Bone marrow (tissue), 2 donors: ENCODE data around the gene CUX1.
A peak's percentile ranks its signal among the peaks of the same experiment; 100 is the strongest.

Source experiments
- DNase-seq, 2 donors: peaks; one replicate each; lab custom pipeline; 2025; lab: John Stamatoyannopoulos, UW

The CUX1 gene

DNA sequence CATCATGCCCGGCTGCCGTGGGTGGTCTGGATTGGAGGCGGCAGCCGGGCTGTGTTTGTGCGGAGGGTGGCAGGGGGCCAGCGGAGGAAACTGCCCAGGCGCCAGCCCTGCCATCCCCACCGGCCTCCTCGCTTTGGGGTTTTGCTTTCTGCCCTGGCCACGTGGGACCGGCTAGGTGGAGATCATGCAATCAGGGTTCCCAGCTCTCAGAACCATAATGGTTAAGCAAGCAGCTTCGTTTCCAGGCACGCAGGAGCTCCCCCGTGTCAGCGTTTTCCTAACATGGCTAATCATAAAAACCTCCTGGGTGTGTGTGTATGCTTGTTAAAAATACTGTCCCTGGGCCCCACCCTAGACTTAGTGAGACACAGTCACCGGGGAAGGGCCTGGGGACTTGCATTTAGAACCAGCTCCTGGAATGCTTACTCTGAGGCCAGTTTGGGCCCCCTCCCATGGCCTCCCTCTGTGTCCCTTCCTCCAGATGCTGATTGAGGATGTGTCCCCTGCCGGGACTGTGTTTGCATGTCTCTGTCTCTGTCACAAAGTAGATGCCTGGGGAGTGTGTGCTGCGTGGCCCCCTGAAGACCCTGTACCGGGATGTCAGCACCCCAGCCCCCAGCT lies 119.3 kb downstream of the CUX1 start:
- no peak for DNase-seq

DNA sequence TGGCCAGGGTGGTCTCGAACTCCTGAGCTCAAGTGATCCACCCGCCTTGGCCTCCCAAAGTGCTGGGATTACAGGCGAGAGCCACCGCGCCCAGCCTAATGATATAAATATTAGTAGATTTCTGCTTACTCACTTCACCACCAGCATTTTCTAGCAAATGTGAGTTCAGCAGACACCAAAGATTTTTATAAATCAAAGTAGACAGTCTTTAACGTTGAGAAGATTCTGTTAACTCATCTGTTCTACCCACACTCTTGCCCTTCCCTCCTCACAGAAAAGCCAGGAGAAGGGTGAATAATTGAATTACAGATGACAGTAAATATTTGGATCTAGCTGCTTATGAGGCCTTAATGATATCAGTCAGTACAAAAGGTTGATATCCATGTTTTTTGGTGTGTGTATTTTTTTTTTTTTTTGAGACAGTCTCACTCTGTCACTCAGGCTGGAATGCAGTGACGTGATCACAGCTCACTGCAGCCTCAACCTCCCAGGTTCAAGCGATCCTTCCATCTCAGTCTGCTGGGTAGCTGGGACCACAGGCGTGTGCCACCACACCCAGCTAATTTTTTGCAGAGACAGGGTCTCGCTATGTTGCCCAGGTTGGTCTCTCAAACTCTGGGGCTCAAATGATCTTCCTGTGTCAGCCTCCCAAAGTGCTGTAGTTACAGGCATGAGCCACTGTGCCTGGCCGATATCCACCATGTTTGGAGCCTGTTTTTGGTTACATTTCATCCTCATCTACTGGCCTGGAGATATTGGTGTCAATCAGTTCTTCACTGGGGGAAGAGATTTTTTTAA lies 120.5 kb downstream of the CUX1 start:
- no peak for DNase-seq

DNA sequence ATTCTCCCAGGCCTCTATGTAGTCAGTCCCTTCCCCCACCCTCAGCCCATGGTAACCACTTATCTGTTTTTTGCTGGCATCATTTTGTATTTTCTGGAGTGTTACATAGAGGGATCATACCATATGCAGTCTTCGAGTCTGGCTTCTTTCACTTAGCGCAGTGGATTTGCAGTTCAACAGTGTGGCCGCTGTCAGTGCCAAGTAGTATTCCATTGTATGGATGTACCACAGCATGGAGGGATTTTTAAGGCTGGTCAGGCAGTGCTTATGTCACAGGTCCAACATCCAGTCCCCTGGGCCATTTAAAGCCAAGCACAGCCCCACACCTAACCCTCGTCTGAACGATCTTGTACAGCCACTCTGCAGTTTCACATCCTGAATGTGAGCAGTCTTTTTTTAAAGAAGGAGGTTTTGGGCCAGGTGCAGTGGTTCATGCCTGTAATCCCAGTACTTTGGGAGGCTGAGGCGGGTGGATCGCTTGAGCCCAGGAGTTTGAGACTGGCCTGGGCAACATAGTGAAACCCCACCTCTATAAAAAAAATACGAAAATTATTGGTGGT lies 121.8 kb downstream of the CUX1 start:
- DNase-seq: no peak

DNA sequence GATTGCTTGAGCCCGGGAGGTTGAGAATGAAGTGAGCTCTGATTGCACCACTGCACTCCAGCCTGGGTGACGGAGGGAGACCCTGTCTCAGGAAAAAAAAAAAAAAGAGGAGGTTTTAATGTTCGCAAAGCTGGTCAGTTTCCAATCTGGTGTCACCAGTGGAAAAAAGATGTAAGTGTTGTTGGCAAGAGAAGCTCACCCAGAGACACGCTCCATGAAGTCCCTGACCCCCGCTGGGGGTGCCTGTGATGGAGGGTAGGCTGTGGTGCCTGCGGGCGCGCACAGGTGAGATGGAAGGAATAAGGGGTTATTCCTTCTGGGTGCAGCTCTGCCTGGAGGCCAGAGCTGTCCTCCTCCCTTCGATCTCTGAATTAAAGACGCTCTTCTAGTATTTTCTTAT lies 122.7 kb downstream of the CUX1 start:
- no peak for DNase-seq

DNA sequence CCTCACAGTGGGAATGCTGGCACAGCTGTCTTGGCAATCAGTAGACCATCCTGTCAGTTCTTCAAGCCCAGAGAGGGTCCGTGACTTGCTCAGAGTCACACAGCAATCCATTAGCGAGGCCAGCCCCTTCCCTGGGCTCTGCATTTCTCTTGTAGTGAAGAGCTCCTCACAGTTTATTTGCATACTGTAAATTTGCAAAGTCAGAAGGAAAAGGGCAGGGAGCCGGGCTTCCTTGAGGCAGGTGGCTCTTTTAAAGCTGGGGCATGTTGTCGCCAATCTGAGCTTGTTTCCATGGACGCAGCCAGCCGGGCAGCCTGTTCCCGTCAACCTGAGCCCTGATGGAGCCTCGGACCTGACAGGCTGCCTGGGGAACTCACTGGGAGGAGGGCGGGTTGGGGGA lies 123.4 kb downstream of the CUX1 start:
- DNase-seq: no peak

DNA sequence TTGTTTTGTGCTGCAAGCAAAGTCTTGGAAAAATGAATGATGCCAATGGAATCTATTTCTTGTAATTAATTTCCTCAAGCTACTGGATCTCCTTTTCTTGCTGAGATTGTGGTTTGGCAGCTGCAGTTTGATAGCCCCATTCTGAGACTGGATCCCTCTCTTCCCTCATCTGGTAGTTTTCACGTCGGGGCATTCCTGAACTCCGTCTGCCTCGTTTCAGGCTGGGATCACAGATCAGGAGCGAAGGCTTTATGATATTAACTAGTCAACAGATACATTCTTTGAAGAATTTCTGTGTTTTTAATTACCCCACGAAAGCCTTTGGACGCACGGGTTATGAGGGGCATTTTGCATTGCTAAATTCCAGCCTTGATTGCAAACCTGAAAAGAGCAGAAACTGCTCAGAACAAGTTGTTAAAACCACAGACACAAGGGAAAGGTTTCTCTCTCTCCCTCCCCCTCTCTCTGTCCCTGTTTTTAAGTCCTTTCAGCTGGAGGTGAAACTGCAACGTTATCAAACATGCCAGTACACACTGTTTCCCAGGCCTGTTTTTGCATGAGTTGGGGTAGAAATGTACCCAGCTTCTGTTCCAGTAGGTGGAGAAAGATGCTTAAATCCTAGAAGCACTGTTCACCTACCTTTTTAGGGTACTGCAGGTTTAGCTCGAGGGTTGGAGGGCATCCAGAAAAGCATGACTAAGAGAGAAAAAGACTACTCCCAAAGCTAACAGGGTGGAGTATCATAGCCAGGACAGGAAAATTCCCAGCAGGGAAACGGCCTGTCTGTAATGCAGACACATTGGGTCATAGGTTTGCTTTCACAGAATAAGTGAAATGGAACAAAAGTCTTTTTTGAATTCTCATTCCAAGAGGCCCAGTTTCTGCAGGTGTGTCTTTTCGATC lies 124.3 kb downstream of the CUX1 start:
- DNase-seq: no peak

DNA sequence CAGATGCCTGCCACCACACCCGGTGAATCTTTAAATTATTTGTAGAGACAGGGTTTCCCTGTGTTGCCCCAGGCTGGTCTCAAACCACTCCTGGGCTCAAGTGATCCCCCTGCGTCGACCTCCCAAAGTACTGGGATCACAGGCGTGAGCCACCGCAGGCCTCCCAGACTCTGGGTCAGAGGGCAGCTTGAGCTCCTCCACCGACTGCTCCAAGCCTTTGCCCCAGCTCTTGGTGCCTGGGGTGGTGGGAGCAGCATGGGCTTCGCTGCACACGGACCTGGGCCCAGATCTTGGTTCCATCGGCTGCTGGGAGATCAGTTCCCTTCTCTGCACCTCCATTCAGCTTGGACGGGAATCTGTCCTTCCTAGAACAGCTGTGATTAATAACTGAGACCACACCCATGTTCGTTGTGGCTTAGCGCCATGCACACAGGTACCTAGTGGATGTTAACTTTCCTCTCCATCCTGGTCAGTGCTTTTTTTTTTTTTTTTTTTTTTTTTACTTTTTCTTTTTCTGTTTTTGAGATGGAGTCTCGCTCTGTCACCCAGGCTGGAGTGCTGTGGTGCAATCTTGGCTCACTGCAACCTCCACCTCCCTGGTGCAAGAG lies 125.3 kb downstream of the CUX1 start:
- no peak for DNase-seq

DNA sequence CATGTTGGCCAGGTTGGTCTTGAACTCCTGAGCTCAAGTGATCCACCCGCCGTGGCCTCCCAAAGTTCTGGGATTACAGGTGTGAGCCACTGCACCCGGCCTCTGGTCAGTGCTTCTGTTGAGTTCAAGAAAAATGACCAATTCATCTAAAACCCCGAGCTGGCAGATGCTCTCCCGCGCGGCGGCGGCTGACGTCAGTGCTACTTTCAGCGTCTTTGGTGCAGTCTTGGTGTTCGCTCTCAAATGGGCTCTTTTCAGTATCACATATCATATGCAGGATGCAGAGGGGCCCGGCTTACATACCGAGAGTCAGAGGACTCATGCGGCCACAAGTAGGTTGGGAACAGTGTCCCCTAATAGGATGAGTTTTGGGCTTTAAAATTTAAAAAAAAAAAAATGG lies 125.9 kb downstream of the CUX1 start:
- DNase-seq: no peak

DNA sequence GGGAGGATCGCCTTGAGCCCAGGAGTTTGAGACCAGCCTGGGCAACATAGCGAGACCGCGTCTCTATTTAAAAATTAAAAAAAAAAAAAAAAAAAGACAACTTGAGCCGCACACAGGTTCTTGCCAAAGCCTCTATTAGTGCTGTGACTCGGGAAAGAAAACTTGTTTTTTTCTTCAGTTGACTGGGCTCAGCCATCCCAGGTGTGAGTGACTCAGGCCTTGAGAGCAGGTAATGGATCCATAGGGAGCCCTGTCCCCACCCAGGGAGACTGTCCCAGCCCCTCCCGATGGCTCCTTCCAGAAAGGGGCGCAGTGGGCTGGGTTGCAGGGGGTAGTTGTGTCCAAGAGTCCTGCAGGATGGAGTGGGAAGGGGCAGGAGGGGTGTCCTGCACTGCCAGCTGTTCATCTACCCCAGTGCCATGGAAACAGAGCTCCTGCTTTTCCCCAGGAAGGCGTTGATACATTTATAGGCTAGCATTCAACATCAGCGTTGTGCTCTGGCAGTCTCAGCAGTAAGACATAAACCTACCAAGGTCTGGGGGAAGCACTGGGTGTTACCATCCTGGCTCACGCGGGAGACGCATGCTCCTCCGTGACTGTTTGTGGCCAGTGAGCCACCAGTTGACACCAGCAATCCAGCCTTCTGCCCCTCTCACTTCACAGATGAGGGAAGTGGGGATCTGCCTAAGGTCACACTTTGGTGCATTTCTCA lies 126.6 kb downstream of the CUX1 start:
- DNase-seq: no peak

DNA sequence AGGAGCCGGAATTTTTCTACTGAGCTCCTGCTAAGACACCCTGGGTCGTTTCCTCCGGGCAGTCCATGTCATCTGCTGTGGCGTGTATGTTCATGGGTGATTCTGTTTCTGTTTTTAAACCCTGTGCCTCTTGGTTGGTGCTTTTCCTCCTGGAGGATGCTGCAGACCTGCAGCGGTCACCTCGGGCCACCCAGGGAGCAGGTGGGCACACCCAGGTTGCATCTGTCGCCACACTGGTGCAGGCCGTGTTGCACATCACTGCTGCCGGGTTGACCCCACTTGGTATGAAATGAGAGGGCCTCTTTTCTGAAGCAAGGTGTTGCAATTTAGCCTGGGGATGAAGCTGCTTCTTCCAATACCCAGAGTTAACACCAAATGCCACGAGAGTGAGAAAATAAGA lies 127.2 kb downstream of the CUX1 start:
- no peak for DNase-seq

DNA sequence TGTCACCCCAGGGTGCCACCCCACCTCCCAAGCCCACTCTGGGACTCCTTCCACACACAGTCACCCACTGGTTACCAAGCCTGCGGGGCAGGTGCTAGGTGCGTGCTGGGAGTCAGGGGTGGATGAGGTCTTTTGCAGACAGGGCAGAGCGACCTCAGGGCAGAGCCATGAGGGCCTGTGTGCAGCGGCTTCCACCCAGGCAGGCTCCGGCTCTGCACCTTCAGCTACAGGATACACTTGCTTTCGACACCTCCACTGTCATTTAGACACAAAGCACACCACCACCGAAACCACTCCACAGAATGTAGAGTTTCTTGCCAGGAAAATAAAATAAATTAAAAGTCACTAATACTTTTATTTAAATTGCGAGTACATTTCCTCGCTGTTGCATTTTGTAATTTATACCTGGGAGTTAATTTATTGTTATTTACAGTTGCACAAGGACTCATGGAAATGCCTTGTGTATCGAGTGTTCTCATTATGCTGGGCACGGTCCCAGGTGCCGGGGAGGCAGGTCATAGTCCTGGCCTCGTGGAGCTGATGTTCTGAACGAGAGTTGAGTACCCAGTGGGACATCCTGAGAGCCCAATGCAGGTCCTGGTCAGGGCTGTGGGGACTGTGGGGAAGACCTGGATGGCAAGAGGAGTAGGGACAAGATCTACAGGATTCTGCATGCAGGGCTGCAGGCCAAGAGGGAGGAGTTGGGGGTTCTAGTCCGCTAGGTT lies 127.8 kb downstream of the CUX1 start:
- no peak for DNase-seq

DNA sequence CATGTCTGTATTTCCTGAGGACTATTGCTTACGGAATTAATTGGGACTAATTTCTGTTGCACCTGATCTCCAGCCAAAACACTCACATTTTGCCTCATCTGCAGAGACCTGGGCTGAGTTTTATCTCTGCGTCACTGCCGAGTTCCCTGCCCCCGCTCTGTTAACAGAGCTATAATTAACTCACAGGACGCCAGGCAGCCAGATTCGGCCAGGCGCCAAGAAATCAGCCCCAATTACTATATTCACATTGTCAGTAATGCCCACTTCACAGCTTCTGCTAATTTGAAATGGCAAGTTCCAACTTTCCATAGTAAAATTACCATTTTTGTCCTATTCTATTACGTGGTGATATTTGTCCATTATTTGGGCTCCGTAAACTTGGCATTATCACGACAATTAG lies 130.5 kb downstream of the CUX1 start:
- no peak for DNase-seq

DNA sequence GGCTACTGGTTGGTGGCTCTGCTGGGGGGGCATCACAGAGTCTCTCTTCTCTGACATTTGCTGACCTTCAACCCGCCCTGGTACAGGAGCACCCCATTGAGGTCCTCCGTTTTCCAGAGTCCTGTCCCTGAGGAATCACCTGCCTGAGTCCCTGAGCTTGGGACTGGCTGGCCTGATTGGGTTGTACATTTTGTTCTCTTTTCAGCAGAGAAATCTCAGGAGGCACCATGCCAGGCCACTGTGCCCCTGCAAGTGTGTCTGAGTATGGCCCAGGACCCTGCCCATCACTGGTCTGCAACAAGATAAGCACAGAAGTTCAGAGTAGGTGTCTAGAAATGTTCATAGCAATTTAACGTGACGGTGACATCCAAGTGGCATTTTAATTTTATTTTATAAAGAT lies 131.2 kb downstream of the CUX1 start:
- DNase-seq: no peak

DNA sequence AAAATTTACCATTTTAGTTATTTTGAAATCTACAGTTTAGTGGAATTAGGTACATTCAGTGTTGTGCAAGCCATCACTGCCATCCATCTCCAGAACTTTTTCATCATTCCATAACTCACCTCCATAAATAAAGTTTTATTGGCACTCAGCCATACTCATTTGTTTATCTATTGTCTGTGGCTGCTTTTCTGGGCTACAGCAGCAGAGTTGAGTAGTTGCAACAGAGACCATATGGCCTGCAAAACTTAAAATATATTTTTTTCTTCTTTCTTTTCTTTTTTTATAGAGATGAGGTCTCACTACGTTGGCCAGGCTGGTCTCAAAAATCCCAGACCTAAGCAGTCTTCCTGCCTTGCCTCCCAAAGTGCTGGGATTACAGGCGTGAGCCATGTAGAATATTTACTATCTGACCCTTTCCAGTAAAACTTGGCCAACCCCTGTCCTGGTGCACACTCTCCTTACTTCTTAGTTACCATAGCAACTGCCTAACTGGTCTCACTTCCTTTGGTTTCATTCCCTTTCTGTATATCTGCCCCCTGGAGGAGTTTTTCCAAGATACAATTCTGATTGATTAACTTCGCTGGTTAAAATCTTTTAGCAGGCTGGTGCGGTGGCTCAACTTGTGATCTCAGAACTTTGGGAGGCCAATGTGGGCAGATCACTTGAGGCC lies 133.2 kb downstream of the CUX1 start:
- no peak for DNase-seq

DNA sequence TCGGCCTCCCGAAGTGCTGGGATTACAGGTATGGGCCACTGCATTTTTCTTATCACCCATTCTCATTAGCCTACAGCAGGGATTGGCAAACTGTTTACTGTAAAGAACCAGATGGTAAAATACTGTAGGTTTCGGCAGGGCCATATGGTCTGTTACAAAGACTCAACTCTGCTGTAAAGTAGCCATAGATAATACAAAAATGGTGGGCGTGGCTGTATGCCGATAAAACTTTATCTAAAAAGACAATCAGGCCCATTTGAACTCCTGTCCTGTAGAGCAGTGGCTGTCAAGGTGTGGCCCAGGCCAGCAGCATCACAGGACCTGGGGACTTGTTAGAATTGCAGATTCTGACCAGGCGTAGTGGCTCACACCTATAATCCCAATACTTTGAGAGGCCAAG lies 134.3 kb downstream of the CUX1 start:
- DNase-seq: no peak

DNA sequence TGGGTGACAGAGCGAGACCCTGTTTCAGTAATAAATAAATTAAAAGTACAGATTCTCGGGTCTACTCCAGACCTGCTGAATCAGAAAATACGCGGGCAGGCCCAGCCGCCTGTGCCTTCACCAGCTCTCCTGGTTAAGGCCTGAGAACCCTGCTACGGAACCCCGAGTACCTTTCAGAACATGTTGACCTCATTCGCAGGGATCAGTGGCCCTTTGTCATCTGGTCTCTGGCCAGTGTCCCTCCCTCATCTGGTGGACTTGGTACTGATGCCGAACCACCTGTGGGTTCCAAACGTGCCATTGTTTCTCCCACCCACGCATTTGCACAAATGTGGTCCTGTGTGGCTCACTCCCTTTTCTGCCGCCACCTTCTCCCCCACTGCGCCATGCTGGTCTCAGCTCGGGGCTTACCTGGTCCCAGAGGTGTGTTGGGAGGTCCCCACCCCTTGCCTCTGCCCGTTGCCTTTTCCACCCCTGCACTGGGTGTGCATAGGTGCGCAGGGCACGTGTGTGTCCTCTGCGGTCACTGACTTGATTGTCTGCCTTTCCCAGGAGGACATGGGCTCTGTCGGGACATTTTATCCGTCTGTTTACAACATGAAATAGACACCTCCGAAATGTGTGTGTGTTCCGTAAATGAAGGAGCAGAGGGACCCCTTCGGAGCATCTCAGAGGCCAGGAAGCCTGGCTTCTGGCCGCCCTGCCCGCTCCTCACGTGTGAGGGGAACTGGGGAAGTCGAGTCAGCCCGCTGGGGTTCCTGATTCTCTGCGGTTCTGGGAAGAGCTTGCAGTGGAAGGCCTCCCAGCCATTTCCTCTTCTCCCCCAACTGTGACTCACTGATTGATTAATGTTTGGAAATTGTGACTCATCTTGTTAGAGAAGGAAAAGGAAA lies 135.2 kb downstream of the CUX1 start:
- DNase-seq: no peak

DNA sequence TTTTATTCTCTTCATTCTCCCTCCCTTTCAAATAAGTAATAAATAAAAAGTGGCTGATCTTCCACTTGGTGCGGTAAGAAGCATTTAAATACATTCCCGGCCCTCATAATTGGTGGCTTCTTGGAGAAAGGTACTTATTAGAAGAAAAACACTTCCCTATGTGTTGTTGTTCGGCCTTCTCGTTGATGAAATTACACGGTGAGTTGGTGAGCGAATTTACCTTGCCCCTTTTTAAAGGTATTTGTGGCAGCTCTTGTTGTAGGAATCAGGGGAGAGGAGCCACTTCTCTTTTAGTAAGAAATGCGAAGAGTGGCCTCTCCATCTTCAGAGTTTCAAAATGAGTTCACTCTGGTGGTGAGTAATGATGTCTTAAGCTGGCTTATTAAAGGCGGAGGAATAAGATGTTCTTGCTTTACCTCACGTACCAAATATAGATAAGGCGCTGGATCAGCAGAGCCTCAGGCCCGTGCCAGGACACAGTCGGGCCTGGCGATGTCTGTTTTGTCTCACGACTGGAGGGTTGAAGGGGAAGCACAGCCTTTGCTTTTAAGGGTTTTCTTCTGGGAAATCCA lies 135.9 kb downstream of the CUX1 start:
- peak in 1 of 2 donors; percentile 26 for DNase-seq

DNA sequence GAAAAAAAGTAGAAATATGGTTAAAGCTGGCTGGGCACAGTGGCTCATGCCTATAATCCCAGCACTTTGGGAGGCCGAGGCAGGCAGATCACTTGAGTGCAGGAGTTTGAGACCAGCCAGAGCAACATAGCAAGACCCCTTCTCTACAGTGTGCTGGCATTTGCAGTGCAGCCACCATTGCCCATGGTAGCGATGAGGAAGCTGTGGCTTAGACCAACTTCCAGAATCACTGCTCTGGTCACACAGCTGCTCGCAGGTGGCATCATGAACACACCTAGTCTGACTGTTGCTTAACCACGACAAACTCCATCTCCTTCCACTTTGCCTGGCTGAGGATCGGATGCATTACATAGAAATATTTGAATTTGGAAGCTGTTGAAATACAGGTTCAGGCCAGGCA lies 137.1 kb downstream of the CUX1 start:
- no peak for DNase-seq

DNA sequence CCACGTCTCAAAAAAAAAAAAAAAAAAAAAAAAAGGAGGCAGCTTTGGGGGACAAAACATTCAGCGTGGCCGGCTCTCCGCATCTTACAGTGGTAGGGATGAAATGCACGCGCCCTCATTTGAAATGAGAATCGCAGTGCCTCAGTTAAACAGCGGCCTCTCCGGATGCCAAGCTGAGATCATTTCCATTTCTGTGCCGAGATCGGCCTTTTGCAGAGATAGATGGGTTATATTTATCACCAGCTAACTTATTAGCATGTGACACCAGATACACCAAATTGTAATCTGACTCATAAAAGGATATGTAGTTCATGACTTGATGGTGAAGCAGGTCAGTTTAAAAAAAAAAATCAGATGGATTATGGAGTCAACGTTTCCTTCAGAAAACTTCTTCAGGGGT lies 138.7 kb downstream of the CUX1 start:
- DNase-seq: no peak
